ENCODE measurements around the gene MAP3K10.
"Not testable (repeated sequence)": the region's sequence is repeated elsewhere in the genome, so short reads cannot be mapped to it uniquely, and the experiment has no call there.

MAP3K10 gene

GRCh38 chr19:40217027-40217810 is 26.0 kb downstream of the MAP3K10 start:
- DNase-seq (ENCODE audit: low spot score): no peak

DNA sequence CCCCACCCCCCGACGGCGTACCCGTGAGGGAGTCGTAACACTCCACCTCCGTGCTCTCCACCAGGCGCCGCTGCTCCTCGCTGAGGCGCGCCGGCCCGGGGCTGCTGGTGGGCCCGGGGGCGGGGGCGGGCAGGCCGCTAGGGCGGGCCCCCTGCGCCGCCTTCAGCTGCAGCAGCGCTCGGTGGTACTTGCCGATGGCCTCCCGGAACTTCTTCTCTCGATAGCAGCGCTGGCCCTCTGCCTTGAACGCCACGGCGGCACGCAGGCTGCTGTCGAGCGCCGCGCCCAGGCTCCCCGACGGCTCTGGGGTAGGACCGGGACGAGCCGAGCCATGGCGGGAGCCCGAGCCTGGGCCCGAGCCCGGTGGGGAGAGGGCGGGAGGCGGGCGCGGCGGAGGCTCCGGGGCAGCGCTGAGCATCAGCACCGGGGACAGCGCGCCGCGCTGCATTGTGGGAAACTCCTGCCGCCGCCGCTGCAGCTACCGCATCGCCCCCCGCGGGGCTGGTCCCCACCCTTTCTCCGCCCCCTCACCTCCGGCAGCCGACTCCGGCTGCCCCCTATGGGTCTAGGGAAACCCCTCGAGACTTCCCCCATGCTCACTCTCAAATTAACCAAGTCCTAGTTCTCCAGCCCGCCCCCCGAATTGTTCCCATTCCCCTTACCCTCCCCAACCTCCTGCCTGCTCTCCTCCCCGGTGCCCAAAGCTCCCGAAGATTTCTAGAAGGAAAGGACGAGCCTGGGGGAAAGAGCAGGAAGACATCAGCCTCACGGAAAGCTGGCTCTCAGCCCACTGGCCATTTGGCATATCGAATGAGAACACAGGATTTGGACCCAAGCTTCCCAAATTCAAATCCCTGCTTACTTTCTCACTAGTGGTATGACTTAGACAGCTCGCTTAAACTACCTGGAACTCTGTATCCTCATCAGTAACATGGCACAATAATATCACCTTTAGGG is 27.0 kb downstream of the MAP3K10 start, which contains the start of gene TTC9B:
TSS of gene TTC9B (minus strand) at position 451 of the 957 bp plus-strand sequence. CDS start at position 448, 3 bp downstream.
- peak; percentile 81 for DNase-seq (ENCODE audit: low spot score)

GRCh38 chr19:40219029-40219428 is 27.8 kb downstream of the MAP3K10 start:
- not testable (repeated sequence) for DNase-seq (ENCODE audit: low spot score)

DNA sequence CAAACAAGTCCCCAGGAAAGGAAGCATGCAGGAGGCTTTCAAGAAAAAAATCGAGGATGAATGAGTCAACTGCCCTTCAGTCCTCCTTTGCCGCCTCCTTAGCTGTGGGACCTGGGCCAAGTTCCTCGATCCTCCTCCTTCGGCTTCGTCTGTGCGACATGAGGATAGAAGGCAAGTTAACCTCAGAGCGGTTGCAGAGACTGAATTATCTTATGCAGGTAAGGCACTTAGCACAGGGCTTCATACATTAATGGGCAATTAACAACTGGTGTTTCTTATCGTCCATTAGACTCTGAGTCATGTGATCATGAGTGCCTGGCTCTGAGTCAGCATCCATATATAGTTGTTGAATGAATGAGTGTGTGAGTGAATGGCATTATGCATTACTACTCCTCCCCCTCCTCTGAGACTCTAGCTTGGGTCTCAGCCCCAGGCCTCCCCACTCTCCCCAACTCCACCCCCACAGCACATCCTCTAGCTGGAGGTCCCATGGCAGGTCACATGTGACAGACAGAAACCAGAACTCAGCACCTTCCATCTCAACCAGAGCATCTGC is 28.6 kb downstream of the MAP3K10 start:
- DNase-seq (ENCODE audit: low spot score): peak; percentile 76

GRCh38 chr19:40220674-40221073 is 29.4 kb downstream of the MAP3K10 start:
- no peak for DNase-seq (ENCODE audit: low spot score)

- peak; percentile 99 for DNase-seq (ENCODE audit: low spot score)
These were observed 30.8 kb downstream of the MAP3K10 start for GRCh38 chr19:40221858-40222619.

DNA sequence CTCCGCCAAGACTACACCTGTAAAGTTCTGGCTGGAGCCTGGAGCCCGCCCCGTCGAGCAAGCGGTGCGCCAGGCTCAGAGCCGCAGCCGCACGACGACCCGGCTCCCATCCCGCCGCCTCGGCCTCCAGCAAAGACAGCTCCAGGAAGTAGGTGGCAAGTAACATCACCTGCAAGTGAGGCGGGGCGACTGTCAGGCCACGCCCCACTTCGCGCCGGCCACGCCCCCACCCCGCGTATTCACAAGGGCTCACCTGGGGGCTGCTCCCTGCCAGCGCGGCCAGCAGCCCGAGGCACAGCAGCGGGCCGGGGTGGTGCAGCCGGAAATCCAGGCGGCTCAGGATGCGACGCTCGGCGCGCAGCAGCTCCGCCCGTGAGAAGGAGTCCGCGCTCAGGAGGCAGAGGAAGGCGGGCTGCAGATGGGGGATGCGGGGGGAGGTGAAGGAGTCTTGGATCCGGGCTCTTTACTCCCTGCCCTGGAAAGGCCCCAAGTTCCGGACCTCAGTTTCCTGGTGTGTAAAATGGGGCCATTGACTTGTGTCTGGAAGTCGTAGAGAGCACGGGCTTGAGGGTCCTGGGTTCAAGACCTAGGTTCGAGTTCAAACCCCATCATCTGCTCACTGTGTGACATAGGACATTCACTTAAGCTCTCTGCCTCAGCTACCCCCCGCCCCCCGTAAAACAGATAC is 32.1 kb downstream of the MAP3K10 start:
- no peak for DNase-seq (ENCODE audit: low spot score)

DNA sequence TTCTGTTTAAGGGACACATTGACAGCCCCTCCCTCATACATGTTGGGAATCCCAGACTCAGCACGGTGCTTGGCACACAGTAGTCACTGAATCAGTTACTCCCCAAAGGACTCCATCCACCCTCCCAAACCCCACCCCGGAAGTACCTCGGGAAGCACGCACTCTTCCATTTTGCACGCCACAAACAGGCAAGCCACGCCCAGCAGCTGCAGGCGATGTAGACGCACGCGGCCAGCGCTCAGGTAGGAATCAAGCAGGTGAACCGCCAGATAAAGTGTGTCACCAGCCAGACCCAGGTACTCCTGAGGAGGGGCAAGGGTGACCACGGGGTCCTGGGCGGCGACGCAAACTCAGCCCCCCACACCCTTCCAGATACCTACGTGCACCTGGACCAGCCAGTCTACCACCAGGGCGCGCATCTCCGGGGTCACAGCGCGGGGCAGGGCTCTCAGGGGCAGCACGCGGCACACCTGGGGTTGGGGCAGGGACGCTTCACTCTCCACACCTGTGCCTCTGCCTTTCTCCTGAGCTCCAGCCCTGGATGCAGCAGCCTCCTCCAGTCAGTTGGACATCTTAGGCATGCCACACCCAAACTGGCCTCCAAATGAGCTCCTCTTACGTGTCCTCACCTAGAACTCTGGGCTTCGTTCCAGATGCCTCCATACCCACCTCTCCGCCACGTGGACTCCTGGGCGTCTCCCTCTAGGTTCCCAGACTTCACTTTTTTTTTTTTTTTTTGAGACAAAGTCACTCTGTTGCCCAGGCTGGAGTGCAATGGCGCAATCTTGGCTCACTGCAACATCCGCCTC is 33.3 kb downstream of the MAP3K10 start:
- no peak for DNase-seq (ENCODE audit: low spot score)

DNA sequence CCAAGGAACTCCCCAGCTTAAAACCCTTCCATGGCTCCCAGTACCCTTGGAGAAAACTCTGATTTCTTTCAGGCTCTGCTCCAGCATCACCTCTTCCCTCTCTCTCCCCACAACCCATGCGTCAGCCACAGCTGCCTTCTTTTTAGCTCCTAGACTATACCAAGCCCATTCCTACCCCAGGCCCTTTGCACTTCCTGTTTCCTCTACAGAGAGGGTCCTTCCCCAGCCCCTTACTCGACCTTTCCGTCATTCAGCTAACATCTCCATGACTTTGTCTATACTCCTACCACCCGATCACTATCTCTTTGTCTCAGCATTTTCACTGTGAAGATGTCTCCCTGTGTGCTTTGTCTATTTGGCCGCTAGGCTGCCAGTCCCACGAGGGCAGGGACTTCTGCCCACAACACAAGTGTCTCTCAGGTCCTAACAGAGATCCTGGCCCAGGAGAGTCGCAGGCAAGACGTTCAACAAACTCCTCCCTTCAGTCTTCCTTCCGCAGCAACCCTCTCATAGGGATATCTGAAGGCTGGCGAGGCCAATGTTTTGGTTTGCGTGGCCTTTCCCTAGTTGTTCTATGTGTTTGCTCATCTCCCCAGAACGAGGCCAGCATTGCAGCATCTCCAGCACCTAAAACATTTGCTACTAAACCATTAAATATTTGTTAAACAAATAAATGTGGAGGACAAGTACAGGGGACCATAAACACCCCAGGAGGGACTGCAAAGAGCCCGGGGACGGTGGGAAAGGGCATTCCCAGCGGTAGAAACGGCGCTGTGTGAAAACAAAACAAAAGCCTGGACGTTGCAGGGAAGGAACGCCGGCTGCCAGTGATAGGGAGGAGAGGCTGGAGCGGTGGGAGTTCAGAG is 34.4 kb downstream of the MAP3K10 start:
- DNase-seq (ENCODE audit: low spot score): peak; percentile 69

DNA sequence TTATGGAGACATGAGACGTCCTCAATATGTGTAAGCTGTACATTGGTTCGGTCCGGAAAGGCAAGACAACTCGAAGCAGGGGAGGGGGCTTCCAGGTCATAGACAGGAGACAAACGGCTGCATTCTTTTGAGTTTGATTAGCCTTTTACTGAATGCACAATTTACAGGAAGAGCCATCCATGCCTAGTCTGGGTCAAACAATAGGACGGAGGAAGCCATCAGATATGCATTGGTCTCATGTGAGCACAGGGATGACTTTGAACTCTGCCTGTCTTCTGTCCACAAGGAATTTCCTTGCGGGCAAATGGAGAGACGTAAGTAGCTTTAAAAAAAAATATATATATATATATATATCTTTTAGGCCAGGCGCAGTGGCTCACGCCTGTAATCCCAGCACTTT is 37.1 kb downstream of the MAP3K10 start:
- no peak for DNase-seq (ENCODE audit: low spot score)

DNA sequence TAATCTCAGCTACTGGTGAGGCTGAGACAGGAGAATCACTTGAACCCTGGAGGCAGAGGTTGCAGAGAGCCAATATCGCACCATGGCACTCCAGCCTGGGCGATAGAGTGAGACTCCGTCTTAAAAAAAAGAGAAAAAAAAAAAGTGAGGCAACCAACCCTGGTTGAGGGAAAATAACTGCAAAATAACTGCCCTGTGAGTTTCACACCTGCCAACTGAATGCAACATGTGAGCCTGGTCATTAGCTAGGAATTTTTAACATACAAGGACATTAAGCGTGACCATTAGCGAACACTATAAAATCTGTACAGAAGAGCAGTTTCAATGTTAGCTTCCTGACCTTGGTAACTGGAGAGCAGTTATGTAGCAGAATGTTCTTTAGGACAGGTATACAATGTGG is 37.6 kb downstream of the MAP3K10 start:
- DNase-seq (ENCODE audit: low spot score): no peak

- peak; percentile 67 for DNase-seq (ENCODE audit: low spot score)
These were observed 38.3 kb downstream of the MAP3K10 start for GRCh38 chr19:40229484-40229883.

DNA sequence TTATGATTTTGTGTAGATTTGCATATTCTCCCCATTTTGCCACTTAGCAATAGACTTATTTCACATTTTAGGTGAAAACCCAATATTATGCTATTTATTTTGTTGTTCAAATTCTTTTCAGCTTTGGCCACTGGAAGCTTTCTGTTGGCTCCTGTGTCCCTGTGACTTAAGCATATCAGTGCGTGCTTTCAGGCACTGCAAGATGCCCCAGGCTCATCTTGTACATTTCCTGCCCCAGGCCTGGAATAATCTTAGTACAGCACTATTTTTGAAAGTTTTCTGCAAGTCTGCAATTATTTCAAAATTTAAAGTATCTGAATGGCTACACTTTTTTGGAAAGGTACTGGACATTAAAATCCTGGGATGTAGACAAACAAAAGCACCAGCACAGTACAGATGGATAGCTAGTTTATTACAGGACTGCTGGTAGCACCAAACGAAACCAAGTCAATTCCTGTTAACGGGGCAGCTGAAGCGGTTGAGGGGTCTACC is 38.7 kb downstream of the MAP3K10 start:
- no peak for DNase-seq (ENCODE audit: low spot score)

GRCh38 chr19:40231057-40231456 is 39.8 kb downstream of the MAP3K10 start:
- no peak for DNase-seq (ENCODE audit: low spot score)

DNA sequence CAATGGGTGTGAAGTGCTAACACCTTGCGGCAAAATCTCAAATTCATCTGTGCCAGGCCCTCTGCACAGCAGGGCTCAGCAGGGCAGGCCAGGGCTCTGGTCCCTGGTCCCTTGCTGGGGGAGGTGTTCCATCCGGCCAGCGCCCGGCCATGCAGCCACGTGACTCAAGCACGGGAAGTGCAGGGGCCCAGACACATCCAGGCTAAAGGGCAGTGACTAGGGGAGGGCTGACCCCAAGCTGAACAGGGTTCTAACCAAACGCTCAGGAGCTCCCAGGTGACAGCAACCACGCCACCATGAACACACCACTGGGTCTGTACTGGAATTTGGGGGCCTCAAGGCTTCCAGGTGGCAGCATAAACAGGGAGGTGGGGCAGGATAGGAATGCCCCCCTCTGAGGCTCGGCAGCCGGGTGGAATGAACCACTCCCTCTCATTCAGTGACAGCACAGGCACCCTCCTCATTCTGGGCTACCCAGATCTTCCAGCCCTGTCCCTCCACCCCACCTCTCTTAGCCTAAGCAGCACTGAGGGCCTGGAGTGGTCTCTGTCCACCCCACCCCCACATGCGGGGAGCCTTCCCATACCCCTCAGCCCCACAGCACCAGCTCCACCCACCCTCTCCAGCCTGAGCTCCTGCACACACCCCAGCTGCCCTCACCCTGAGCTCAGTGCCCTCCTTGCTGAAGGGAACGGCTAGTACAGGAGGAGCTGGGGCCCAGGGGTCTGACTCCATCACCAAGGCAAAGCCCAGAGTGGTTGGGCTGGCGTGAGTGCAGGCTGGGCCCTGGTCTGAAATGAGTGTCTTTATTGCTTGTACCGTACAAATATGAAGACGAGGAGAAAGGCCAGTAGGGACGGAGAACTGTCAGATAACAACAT is 40.6 kb downstream of the MAP3K10 start:
- DNase-seq (ENCODE audit: low spot score): peak; percentile 63

- no peak for DNase-seq (ENCODE audit: low spot score)
These were observed 41.3 kb downstream of the MAP3K10 start for GRCh38 chr19:40232479-40232878.

DNA sequence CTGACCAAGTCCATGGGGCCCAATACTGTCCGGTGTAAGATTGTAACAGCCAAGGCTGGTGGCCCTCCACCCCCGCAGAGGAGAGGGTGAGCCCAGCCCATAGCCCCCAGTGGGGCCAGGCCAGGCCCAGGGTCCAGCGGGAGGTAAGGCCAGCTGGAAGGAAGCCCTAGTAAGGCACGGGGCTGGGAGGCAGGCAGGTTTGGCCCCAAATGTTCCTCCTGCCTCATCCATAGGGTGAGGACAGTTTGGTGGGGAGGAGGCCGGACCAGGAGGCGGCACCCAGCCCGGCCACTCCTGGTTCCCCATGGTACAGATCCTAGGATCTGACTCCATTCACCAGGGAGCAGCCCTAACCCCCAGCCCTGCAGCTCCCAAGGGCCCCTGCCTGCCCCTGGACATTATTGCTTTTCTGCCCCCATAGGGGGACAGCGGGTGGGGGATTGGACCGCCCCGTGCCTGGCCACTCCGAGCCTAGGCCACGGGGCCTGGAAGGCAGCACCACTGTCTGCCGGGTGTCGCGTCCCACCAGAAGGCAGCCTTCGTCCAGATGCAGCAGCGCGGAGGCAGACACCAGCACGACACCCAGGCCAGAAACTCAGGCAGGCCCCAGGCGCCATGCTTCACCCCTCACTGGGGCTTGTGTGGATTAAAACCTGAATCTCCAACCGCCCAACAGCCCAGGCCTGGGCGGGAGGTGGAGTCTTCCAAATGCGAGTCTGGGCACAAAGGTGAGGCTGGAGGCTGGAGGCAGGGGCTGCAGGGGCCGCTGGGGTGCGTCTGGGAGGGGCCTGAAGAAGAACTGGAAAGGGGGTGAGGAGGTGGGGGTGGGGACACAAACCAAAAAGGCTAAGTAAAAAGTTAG is 42.0 kb downstream of the MAP3K10 start:
- DNase-seq (ENCODE audit: low spot score): no peak

All from AG08396 (cell line).